CD14-positive monocyte (primary cell): Measurements from ENCODE around the gene ALPK3. TPM values are rescaled to one million over a fixed set of nuclear protein-coding genes. Genes with fewer than 3 reads are reported as not detected.

Source experiments
- DNase-seq, 3 donors: peaks; one replicate each; pipeline ENCODE4 v3.0.0-alpha.2; 2011 to 2022
- H2AFZ ChIP-seq: 2 replicates; pipeline ENCODE4 v1.6.0; 2012; ENCODE audit warnings: mild to moderate bottlenecking, low read depth, low read length, inconsistent platforms; ENCODE audit not compliant: insufficient read depth, poor library complexity, severe bottlenecking
- H3K27ac ChIP-seq, 2 donors: 1 replicate in 1 of 2; 2 replicates in 1 of 2; pipeline ENCODE4 v1.5.1; 2012 to 2013; ENCODE audit warnings: low read length in 2 of 2, control low read depth in 1 of 2, inconsistent platforms in 1 of 2, low read depth in 1 of 2, mild to moderate bottlenecking in 1 of 2
- H3K27me3 ChIP-seq, 2 donors: one replicate each; pipeline versions ENCODE4 v1.6.0 to v1.6.1; 2011 to 2013; ENCODE audit warnings: low read length in 2 of 2; ENCODE audit not compliant: control insufficient read depth in 2 of 2, insufficient read depth in 2 of 2
- H3K36me3 ChIP-seq, 2 donors: replicated peaks in 1 of 2; 1 replicate in 1 of 2; 2 replicates in 1 of 2; pipeline versions ENCODE4 v1.5.1 to v1.6.1; 2012 to 2013; ENCODE audit warnings: low read length in 2 of 2, control low read depth in 1 of 2, inconsistent platforms in 1 of 2, mild to moderate bottlenecking in 1 of 2; ENCODE audit not compliant: insufficient read depth in 2 of 2, control insufficient read depth in 1 of 2
- H3K4me1 ChIP-seq, 2 donors: 1 replicate in 1 of 2; 2 replicates in 1 of 2; pipeline versions ENCODE4 v1.5.1 to v1.6.1; 2012 to 2013; ENCODE audit warnings: low read length in 2 of 2, control low read depth in 1 of 2, inconsistent platforms in 1 of 2, mild to moderate bottlenecking in 1 of 2, moderate library complexity in 1 of 2; ENCODE audit not compliant: insufficient read depth in 2 of 2, control insufficient read depth in 1 of 2
- H3K4me2 ChIP-seq: replicated peaks from 2 replicates; pipeline ENCODE3; 2012; ENCODE audit warnings: low read length, moderate library complexity, mild to moderate bottlenecking; ENCODE audit not compliant: poor library complexity, severe bottlenecking; ENCODE audit errors: extremely low read depth
- H3K4me3 ChIP-seq, 3 experiments: fragments of 200-600 bp in 1 of 3; sonication (generic) in 1 of 3; replicated peaks in 1 of 3; 1 replicate in 2 of 3; 2 replicates in 1 of 3; pipeline ENCODE4 v1.5.1; 2011 to 2013; ENCODE audit warnings: low read length in 3 of 3, mild to moderate bottlenecking in 3 of 3, control low read depth in 2 of 3, low read depth in 2 of 3, inconsistent platforms in 1 of 3, moderate library complexity in 1 of 3
- H3K79me2 ChIP-seq: 2 replicates; pipeline ENCODE4 v1.6.0; 2012; ENCODE audit warnings: mild to moderate bottlenecking, control low read depth, inconsistent platforms, low read length, moderate library complexity; ENCODE audit not compliant: insufficient read depth
- H3K9ac ChIP-seq: 2 replicates; pipeline ENCODE4 v1.6.0; 2017; ENCODE audit warnings: low read length, mild to moderate bottlenecking; ENCODE audit not compliant: insufficient read depth, poor library complexity, severe bottlenecking
- H3K9me3 ChIP-seq, 2 donors: replicated peaks in 1 of 2; 1 replicate in 1 of 2; 2 replicates in 1 of 2; pipeline versions ENCODE4 v1.5.1 to v1.6.1; 2012 to 2013; ENCODE audit warnings: low read length in 2 of 2, control low read depth in 1 of 2; ENCODE audit not compliant: control insufficient read depth in 1 of 2, insufficient read depth in 1 of 2
- H4K20me1 ChIP-seq: 2 replicates; pipeline ENCODE4 v1.6.0; 2012; ENCODE audit warnings: mild to moderate bottlenecking, low read length, control low read depth, moderate library complexity; ENCODE audit not compliant: insufficient read depth
- H3K27ac Mint-ChIP-seq, 7 donors: one replicate each; pipeline ENCODE4 v1.8.0; 2020; ENCODE audit warnings: mild to moderate bottlenecking in 7 of 7, mixed read lengths in 7 of 7, moderate library complexity in 6 of 7, inconsistent platforms in 2 of 7
- H3K27me3 Mint-ChIP-seq, 3 donors: one replicate each; pipeline ENCODE4 v1.8.0; 2021 to 2022; ENCODE audit warnings: low read depth in 3 of 3, mild to moderate bottlenecking in 3 of 3, mixed read lengths in 3 of 3, moderate library complexity in 3 of 3, inconsistent platforms in 1 of 3
- H3K36me3 Mint-ChIP-seq, 2 donors: one replicate each; pipeline ENCODE4 v1.8.0; 2020; ENCODE audit warnings: mixed read lengths in 2 of 2, inconsistent platforms in 1 of 2, mild to moderate bottlenecking in 1 of 2
- H3K4me1 Mint-ChIP-seq: one replicate; pipeline ENCODE4 v1.8.0; 2020; ENCODE audit warnings: mild to moderate bottlenecking, mixed read lengths
- H3K4me3 Mint-ChIP-seq, 2 donors: one replicate each; pipeline ENCODE4 v1.8.0; 2020; ENCODE audit warnings: mild to moderate bottlenecking in 2 of 2, mixed read lengths in 2 of 2, moderate library complexity in 1 of 2
- H3K9me3 Mint-ChIP-seq, 7 donors: one replicate each; pipeline ENCODE4 v1.8.0; 2020 to 2022; ENCODE audit warnings: mixed read lengths in 7 of 7, mild to moderate bottlenecking in 6 of 7, moderate library complexity in 6 of 7, inconsistent platforms in 2 of 7
- WGBS: methylation state at CpG from one replicate; pipeline ENCODE4 v1.1.5; 2013; ENCODE audit warnings: missing lambda C conversion rate; ENCODE audit not compliant: insufficient coverage; 5-methylcytosine and 5-hydroxymethylcytosine counted together
- intact Hi-C, 2 donors: fragments of 100-400 bp; cut with micrococcal nuclease; formaldehyde crosslinking; loops; one replicate each; pipeline versions ENCODE4 v1.15.0 to v1.15.1; 2023
- polyA plus RNA-seq, 3 donors: library from polyadenylated mRNA; depleted of rRNA in 1 of 3; unstranded in 2 of 3; stranded (reverse) in 1 of 3; fragments of 300-500 nt in 2 of 3; fragments of >200 nt in 1 of 3; fragmentation: Illumina TruSeq in 2 of 3; gene quantifications; 1 replicate in 2 of 3; 2 replicates in 1 of 3; pipeline ENCODE4 v1.2.3, GENCODE V29; 2012 to 2021
- TF ChIP-seq, protein P1 (sequence below): fragments of 200-600 bp; IDR thresholded peaks from one replicate; pipeline ENCODE4 v1.8.0; 2022; ENCODE audit warnings: antibody characterized with exemption, mild to moderate bottlenecking

ALPK3 gene
- polyA plus RNA-seq, 3 donors: 0.02 to 0.12 TPM; not detected in 1

GRCh38 chr15:84890670-84891162 is 73.6 kb downstream of the ALPK3 start:
- Mint-ChIP-seq H3K27ac (no peak overlapping the region), H3K4me3 (no peak overlapping the region), H3K9me3 (peaks cover 0 to 8% (median 0%) of the 10 kb centered on the region in 7 donors), H3K27me3 (peaks cover 0 to 3% (median 0%) of the 10 kb centered on the region in 3 donors), H3K36me3 (no peaks in the 10 kb centered on the region), H3K4me1 (peaks cover 3% of the 10 kb centered on the region)
- no peaks in the 10 kb centered on the region for H3K9me3 ChIP-seq
- no peaks in the 10 kb centered on the region for H4K20me1 ChIP-seq
- no peak overlapping the region for H2AFZ ChIP-seq
- H3K9ac ChIP-seq: no peak overlapping the region
- H3K36me3 ChIP-seq: no peaks in the 10 kb centered on the region
- no peaks in the 10 kb centered on the region for H3K4me1 ChIP-seq
- H3K27me3 ChIP-seq: no peaks in the 10 kb centered on the region
- no peaks in the 10 kb centered on the region for H3K79me2 ChIP-seq
- H3K4me2 ChIP-seq: no peak overlapping the region
- TF ChIP-seq, protein P1, sequence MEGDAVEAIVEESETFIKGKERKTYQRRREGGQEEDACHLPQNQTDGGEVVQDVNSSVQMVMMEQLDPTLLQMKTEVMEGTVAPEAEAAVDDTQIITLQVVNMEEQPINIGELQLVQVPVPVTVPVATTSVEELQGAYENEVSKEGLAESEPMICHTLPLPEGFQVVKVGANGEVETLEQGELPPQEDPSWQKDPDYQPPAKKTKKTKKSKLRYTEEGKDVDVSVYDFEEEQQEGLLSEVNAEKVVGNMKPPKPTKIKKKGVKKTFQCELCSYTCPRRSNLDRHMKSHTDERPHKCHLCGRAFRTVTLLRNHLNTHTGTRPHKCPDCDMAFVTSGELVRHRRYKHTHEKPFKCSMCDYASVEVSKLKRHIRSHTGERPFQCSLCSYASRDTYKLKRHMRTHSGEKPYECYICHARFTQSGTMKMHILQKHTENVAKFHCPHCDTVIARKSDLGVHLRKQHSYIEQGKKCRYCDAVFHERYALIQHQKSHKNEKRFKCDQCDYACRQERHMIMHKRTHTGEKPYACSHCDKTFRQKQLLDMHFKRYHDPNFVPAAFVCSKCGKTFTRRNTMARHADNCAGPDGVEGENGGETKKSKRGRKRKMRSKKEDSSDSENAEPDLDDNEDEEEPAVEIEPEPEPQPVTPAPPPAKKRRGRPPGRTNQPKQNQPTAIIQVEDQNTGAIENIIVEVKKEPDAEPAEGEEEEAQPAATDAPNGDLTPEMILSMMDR: no peak
- no peak for DNase-seq
- WGBS: 98% methylated on average over 5 of the region's 5 CpGs
- no peak overlapping the region for H3K4me3 ChIP-seq
- intact Hi-C loops: no loop called here
- H3K27ac ChIP-seq: no peak overlapping the region

- Mint-ChIP-seq H3K4me1 (peaks cover 3% of the 10 kb centered on the region), H3K27ac (no peak overlapping the region), H3K36me3 (no peaks in the 10 kb centered on the region), H3K4me3 (no peak overlapping the region), H3K27me3 (peaks cover 0 to 3% (median 0%) of the 10 kb centered on the region in 3 donors), H3K9me3 (peaks cover 0 to 8% (median 0%) of the 10 kb centered on the region in 7 donors)
- no peaks in the 10 kb centered on the region for H3K9me3 ChIP-seq
- H3K36me3 ChIP-seq: no peaks in the 10 kb centered on the region
- no peaks in the 10 kb centered on the region for H3K79me2 ChIP-seq
- H3K4me1 ChIP-seq: no peaks in the 10 kb centered on the region
- TF ChIP-seq, protein P1: no peak
- H3K27ac ChIP-seq: no peak overlapping the region
- no peak overlapping the region for H3K4me2 ChIP-seq
- intact Hi-C loops: no loop called here
- DNase-seq: no peak
- no peak overlapping the region for H2AFZ ChIP-seq
- no peaks in the 10 kb centered on the region for H3K27me3 ChIP-seq
- no peak overlapping the region for H3K4me3 ChIP-seq
- no peak overlapping the region for H3K9ac ChIP-seq
- 95% methylated on average over 6 of the region's 6 CpGs for WGBS
- no peaks in the 10 kb centered on the region for H4K20me1 ChIP-seq
These were observed 74.2 kb downstream of the ALPK3 start for GRCh38 chr15:84891339-84891738.
